Fibroblast of lung (primary cell): ENCODE measurements around the gene TTC31. TPM values are rescaled to one million over a fixed set of nuclear protein-coding genes. Genes with fewer than 3 reads are reported as not detected.
"Not testable (repeated sequence)": the region's sequence is repeated elsewhere in the genome, so short reads cannot be mapped to it uniquely, and the experiment has no call there.

Experiments
- DNase-seq, 2 donors: peaks; one replicate each; pipeline versions ENCODE4 v3.0.0 to v3.0.0-alpha.2; 2010; ENCODE audit warnings: low read depth in 2 of 2
- H2AFZ ChIP-seq: 2 replicates; pipeline ENCODE4 v1.5.1; 2012; ENCODE audit warnings: low read length, control low read depth, inconsistent platforms
- H3K27ac ChIP-seq: 2 replicates; pipeline ENCODE4 v1.5.1; 2011; ENCODE audit warnings: low read length, control low read depth; ENCODE audit not compliant: insufficient read depth
- H3K27me3 ChIP-seq: 2 replicates; pipeline ENCODE4 v1.5.1; 2011; ENCODE audit warnings: mild to moderate bottlenecking, low read length; ENCODE audit not compliant: control insufficient read depth, insufficient read depth
- H3K36me3 ChIP-seq: 2 replicates; pipeline ENCODE4 v1.5.1; 2011; ENCODE audit warnings: low read length; ENCODE audit not compliant: control insufficient read depth, insufficient read depth
- H3K4me1 ChIP-seq: 2 replicates; pipeline ENCODE4 v1.5.1; 2011; ENCODE audit warnings: low read length; ENCODE audit not compliant: control insufficient read depth, insufficient read depth; ENCODE audit errors: extremely low read depth
- H3K4me2 ChIP-seq: 2 replicates; pipeline ENCODE4 v1.5.1; 2011; ENCODE audit warnings: low read length, control low read depth; ENCODE audit not compliant: insufficient read depth; ENCODE audit errors: extremely low read depth
- H3K4me3 ChIP-seq, 4 experiments: fragments of 200-600 bp in 1 of 4; sonication (generic) in 1 of 4; replicated peaks in 1 of 4; 2 replicates each; pipeline ENCODE4 v1.5.1; 2011 to 2016; ENCODE audit warnings: low read length in 4 of 4, low read depth in 3 of 4, mild to moderate bottlenecking in 3 of 4, control low read depth in 2 of 4, inconsistent platforms in 1 of 4, mixed read lengths in 1 of 4; ENCODE audit not compliant: insufficient read depth in 1 of 4; ENCODE audit errors: control extremely low read depth in 1 of 4
- H3K79me2 ChIP-seq: 2 replicates; pipeline ENCODE4 v1.5.1; 2012; ENCODE audit warnings: mild to moderate bottlenecking, low read length, inconsistent platforms; ENCODE audit not compliant: control insufficient read depth, insufficient read depth
- H3K9ac ChIP-seq: 2 replicates; pipeline ENCODE4 v1.5.1; 2011; ENCODE audit warnings: mild to moderate bottlenecking, low read length, control low read depth; ENCODE audit not compliant: insufficient read depth
- H3K9me3 ChIP-seq: 2 replicates; pipeline ENCODE4 v1.5.1; 2012; ENCODE audit warnings: low read depth, low read length; ENCODE audit not compliant: control insufficient read depth, insufficient read depth
- H4K20me1 ChIP-seq: 2 replicates; pipeline ENCODE4 v1.5.1; 2011; ENCODE audit warnings: low read length; ENCODE audit not compliant: control insufficient read depth, insufficient read depth; ENCODE audit errors: extremely low read depth
- CTCF ChIP-seq, 2 donors: IDR thresholded peaks in 1 of 2; conservative IDR thresholded peaks in 1 of 2; 1 replicate in 1 of 2; 2 replicates in 1 of 2; pipeline ENCODE4 v1.5.1; 2011 to 2012; ENCODE audit warnings: low read length in 2 of 2, control low read depth in 1 of 2, inconsistent platforms in 1 of 2, low read depth in 1 of 2, mild to moderate bottlenecking in 1 of 2
- EZH2 ChIP-seq: IDR thresholded peaks from 2 replicates; pipeline ENCODE4 v1.5.1; 2012; ENCODE audit warnings: low read length, control low read depth, mild to moderate bottlenecking; ENCODE audit errors: missing control alignments
- polyA plus RNA-seq, 2 donors: library from polyadenylated mRNA; depleted of rRNA in 1 of 2; stranded (reverse) in 1 of 2; unstranded in 1 of 2; fragments of >200 nt; gene quantifications; 2 replicates each; pipeline ENCODE4 v1.2.1, GENCODE V29; 2011 to 2012; ENCODE audit warnings: missing spikeins in 1 of 2
- total RNA-seq: library from RNA; depleted of rRNA; stranded (reverse); fragments of >200 nt; gene quantifications from 2 replicates; pipeline ENCODE4 v1.2.1, GENCODE V29; 2014

TTC31 gene
- total and polyA plus RNA-seq, 2 donors (not counting 1 experiment from before 2014, with no cell fraction given): 10.7 to 11.8 TPM

GRCh38 chr2:74441690-74442482, 41.0 kb upstream of the TTC31 start, which contains the start of gene RTKN:
TSS of gene RTKN (minus strand) at chr2:74441937. CDS start at chr2:74441816, 121 bp downstream.
- DNase-seq: no peak
- peaks cover 12% of the 10 kb centered on the region for H3K4me1 ChIP-seq
- H3K9me3 ChIP-seq: no peaks in the 10 kb centered on the region
- no peak within 1 kb of the TSS for H3K9ac ChIP-seq
- peak within 1 kb of the TSS; percentile 99 for H3K4me2 ChIP-seq
- H3K27me3 ChIP-seq: no peaks in the 10 kb centered on the region
- H3K4me3 ChIP-seq: peak within 1 kb of the TSS in 2 of 4 experiments; percentile 18 to 84
- TF ChIP-seq CTCF (conservative IDR thresholded peaks at IDR 0.05 in 1 of 2, IDR thresholded peaks at IDR 0.05 in 1 of 2; ENCODE audit: low read depth in 1 of 2, low read length in 2 of 2) (no peak), EZH2 (no peak)
- no peaks in the 10 kb centered on the region for H3K79me2 ChIP-seq
- H4K20me1 ChIP-seq: no peaks in the 10 kb centered on the region
- peak within 1 kb of the TSS; percentile 27 for H2AFZ ChIP-seq
- no peak within 1 kb of the TSS for H3K27ac ChIP-seq
- no peaks in the 10 kb centered on the region for H3K36me3 ChIP-seq

- not testable (repeated sequence) for H3K79me2 ChIP-seq, H3K36me3 ChIP-seq, H3K27me3 ChIP-seq, H3K4me1 ChIP-seq, H2AFZ ChIP-seq, H3K4me2 ChIP-seq, DNase-seq, H3K4me3 ChIP-seq, H3K27ac ChIP-seq, H3K9me3 ChIP-seq, H4K20me1 ChIP-seq, H3K9ac ChIP-seq
Observed at GRCh38 chr2:74442483-74443297, 40.2 kb upstream of the TTC31 start.

GRCh38 chr2:74444498-74445318, 38.2 kb upstream of the TTC31 start:
- no peak for TF ChIP-seq EZH2
- no peak for TF ChIP-seq CTCF (conservative IDR thresholded peaks at IDR 0.05 in 1 of 2, IDR thresholded peaks at IDR 0.05 in 1 of 2; ENCODE audit: low read depth in 1 of 2, low read length in 2 of 2)
- Histone ChIP-seq H3K9ac (no peak overlapping the region), H3K4me1 (peaks cover under 1% of the 10 kb centered on the region), H3K36me3 (no peaks in the 10 kb centered on the region), H3K9me3 (no peaks in the 10 kb centered on the region), H3K4me3 (no peak overlapping the region), H2AFZ (no peak overlapping the region), H3K27ac (no peak overlapping the region), H3K4me2 (peak overlapping the region; percentile 52), H3K27me3 (no peaks in the 10 kb centered on the region), H4K20me1 (no peaks in the 10 kb centered on the region), H3K79me2 (no peaks in the 10 kb centered on the region)
- no peak for DNase-seq
